Progenitor cell of endocrine pancreas (in vitro differentiated cells): ENCODE results near the gene ATP10A. TPM values are rescaled to one million over a fixed set of nuclear protein-coding genes. Genes with fewer than 3 reads are reported as not detected.
"Not testable (repeated sequence)": the region's sequence is repeated elsewhere in the genome, so short reads cannot be mapped to it uniquely, and the experiment has no call there.

Experiments used
- DNase-seq: peaks from one replicate; pipeline ENCODE4 v3.0.0; 2021; ENCODE audit warnings: low spot score; ENCODE audit not compliant: unreplicated experiment
- H3K27ac Mint-ChIP-seq: 2 replicates; pipeline ENCODE4 v1.8.0; 2021; ENCODE audit warnings: mild to moderate bottlenecking, moderate library complexity, mixed read lengths
- H3K27me3 Mint-ChIP-seq: 2 replicates; pipeline ENCODE4 v1.8.0; 2021; ENCODE audit warnings: mixed read lengths
- H3K36me3 Mint-ChIP-seq: 2 replicates; pipeline ENCODE4 v1.8.0; 2022; ENCODE audit warnings: mixed read lengths; ENCODE audit not compliant: insufficient read depth
- H3K4me1 Mint-ChIP-seq: 2 replicates; pipeline ENCODE4 v1.8.0; 2021; ENCODE audit warnings: low read depth, mixed read lengths
- H3K4me3 Mint-ChIP-seq: 2 replicates; pipeline ENCODE4 v1.8.0; 2021; ENCODE audit warnings: low read depth, mild to moderate bottlenecking, moderate library complexity, mixed read lengths
- H3K9me3 Mint-ChIP-seq: 2 replicates; pipeline ENCODE4 v1.8.0; 2021; ENCODE audit warnings: low read depth, mixed read lengths
- CTCF ChIP-seq: fragments of 200-600 bp; sonication (generic); IDR thresholded peaks from one replicate; pipeline ENCODE4 v1.5.0; 2021; ENCODE audit warnings: antibody characterized with exemption, mild to moderate bottlenecking; ENCODE audit not compliant: unreplicated experiment
- total RNA-seq: library from RNA; stranded (reverse); gene quantifications from 2 replicates; pipeline ENCODE4 v1.2.1, GENCODE V29; 2021

The ATP10A gene
- total RNA-seq, 1 donor from 2014 or later: 0.07 TPM

DNA sequence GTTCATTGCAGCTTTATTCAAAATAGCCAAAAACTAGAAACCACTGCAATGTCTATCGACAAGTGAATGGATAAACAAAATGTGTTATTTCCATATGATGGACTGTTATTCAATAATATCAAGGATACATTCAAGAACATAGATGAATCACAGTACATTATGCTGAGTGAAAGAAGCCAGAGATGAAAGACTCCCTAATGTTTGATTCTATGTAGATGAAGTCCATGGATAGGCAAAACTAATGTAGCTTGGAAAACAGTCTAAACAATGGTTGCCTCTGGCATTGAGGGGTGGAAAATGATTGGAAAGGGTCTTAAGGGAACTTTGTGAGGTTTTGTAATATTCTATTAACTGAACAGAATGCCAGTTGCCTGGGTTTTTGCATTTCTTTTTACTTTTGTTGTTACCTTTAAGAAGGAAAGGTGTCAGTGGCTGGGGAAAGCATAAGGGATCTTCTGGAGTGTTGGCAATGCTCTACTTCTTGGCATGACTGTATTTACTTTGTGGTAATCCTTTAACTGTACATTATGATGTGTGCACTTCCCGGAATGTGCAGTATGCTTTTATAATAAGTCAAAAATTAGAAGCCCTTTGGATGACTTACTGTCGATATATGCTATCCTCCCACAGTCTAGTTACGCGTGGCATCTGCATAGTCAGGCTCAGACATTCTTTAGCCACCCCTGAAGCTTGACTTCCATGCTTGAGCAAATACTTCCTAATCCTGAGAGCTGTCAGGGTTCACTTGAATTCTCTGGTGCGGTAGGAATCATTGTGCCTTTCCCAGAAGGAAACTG, 20.5 kb upstream of the ATP10A start:
- no peak overlapping the region for H3K27ac Mint-ChIP-seq

DNA sequence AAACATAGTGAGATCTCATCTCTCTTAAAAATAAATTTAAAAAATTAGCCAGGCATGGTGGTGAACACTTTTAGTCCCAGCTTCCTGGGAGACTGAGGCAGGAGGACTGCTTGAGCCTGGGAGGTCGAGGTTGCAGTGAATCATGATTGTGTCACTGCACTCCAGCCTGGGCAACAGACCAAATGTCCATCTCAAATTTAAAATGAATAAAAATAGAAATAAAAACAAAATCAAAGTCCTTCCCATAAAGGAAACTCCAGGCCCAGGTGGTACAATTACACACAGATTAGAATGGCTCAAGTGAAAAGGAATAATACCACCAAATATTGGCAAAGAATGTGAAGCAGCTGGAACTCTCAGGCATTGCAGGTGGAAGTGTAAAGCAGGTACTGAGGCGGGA, 19.3 kb upstream of the ATP10A start:
- H3K36me3 Mint-ChIP-seq: no peaks in the 10 kb centered on the region
- H3K4me3 Mint-ChIP-seq: no peak overlapping the region
- DNase-seq: no peak
- no peak for TF ChIP-seq CTCF
- H3K9me3 Mint-ChIP-seq: no peaks in the 10 kb centered on the region
- no peak overlapping the region for H3K27ac Mint-ChIP-seq
- no peaks in the 10 kb centered on the region for H3K4me1 Mint-ChIP-seq
- no peaks in the 10 kb centered on the region for H3K27me3 Mint-ChIP-seq

More for the DNA sequence above, 20.5 kb upstream of the ATP10A start:
- H3K4me1 Mint-ChIP-seq: no peaks in the 10 kb centered on the region
- TF ChIP-seq CTCF: no peak
- DNase-seq: no peak
- H3K4me3 Mint-ChIP-seq: no peak overlapping the region
- no peaks in the 10 kb centered on the region for H3K9me3 Mint-ChIP-seq
- no peaks in the 10 kb centered on the region for H3K27me3 Mint-ChIP-seq
- H3K36me3 Mint-ChIP-seq: no peaks in the 10 kb centered on the region

- H3K36me3 Mint-ChIP-seq, H3K27me3 Mint-ChIP-seq, H3K27ac Mint-ChIP-seq, H3K4me3 Mint-ChIP-seq, DNase-seq, H3K4me1 Mint-ChIP-seq, H3K9me3 Mint-ChIP-seq: not testable (repeated sequence)
Measured at GRCh38 chr15:25880877-25881276, 17.8 kb upstream of the ATP10A start.

GRCh38 chr15:25880411-25880810, 17.3 kb upstream of the ATP10A start:
- Mint-ChIP-seq H3K27me3 (no peaks in the 10 kb centered on the region), H3K27ac (no peak overlapping the region), H3K4me1 (no peaks in the 10 kb centered on the region), H3K4me3 (no peak overlapping the region), H3K36me3 (no peaks in the 10 kb centered on the region), H3K9me3 (no peaks in the 10 kb centered on the region)
- no peak for DNase-seq
- TF ChIP-seq CTCF: no peak

DNA sequence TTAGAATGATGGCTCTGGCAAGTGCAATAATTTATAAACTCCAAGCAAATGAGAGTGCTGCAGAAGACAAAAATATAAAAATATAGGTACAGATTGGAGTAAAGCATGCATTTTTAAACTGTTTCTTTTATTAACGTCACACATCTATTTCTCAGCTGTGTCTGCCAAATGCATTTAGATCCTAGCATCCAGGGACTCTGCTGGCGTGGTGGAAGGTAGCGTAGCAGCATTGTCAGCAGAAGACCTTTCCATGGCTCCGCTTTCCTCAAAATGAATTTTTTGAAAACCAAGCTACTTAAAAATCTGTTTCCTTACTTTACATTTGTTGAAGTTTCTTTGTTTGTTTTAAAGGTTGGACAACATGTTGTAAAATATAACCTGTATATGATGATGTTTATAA, 16.3 kb upstream of the ATP10A start:
- no peak for DNase-seq
- Mint-ChIP-seq H3K4me3 (no peak overlapping the region), H3K9me3 (no peaks in the 10 kb centered on the region), H3K27ac (no peak overlapping the region), H3K36me3 (no peaks in the 10 kb centered on the region), H3K4me1 (no peaks in the 10 kb centered on the region), H3K27me3 (peaks cover 2% of the 10 kb centered on the region)
- no peak for TF ChIP-seq CTCF

- TF ChIP-seq CTCF: no peak
- Mint-ChIP-seq H3K27ac (peak overlapping the region; percentile 37), H3K36me3 (no peaks in the 10 kb centered on the region), H3K27me3 (peaks cover 2% of the 10 kb centered on the region), H3K9me3 (no peaks in the 10 kb centered on the region), H3K4me1 (no peaks in the 10 kb centered on the region), H3K4me3 (no peak overlapping the region)
- no peak for DNase-seq
Measured at GRCh38 chr15:25877681-25878080, 14.6 kb upstream of the ATP10A start.
